Activated T-helper 2 cell treated with anti-CD3 and anti-CD28 coated beads, Interferon-gamma antibody, Interleukin-2, Interleukin-4, amounts not matched to agents 10 μg/mL and 5 μg/mL and 100 μg/mL, durations not matched to agents 14 hours and 24 hours and 36 hours (primary cell): ENCODE results near the gene IFT122. TPM values are rescaled to one million over a fixed set of nuclear protein-coding genes. Genes with fewer than 3 reads are reported as not detected.

Experiments used
- DNase-seq: peaks from one replicate; pipeline ENCODE4 v3.0.0; 2021; ENCODE audit warnings: low spot score
- H3K27ac Mint-ChIP-seq: one replicate; pipeline ENCODE4 v1.8.0; 2021; ENCODE audit warnings: mixed read lengths
- H3K27me3 Mint-ChIP-seq: one replicate; pipeline ENCODE4 v1.8.0; 2021; ENCODE audit warnings: low read depth, mixed read lengths
- H3K36me3 Mint-ChIP-seq: one replicate; pipeline ENCODE4 v1.8.0; 2021; ENCODE audit warnings: low read depth, mixed read lengths
- H3K4me1 Mint-ChIP-seq: one replicate; pipeline ENCODE4 v1.8.0; 2021; ENCODE audit warnings: low read depth, mixed read lengths
- H3K4me3 Mint-ChIP-seq: one replicate; pipeline ENCODE4 v1.8.0; 2021; ENCODE audit warnings: low read depth, mild to moderate bottlenecking, moderate library complexity, mixed read lengths
- H3K9me3 Mint-ChIP-seq: one replicate; pipeline ENCODE4 v1.8.0; 2021; ENCODE audit warnings: mixed read lengths
- intact Hi-C: fragments of 100-400 bp; cut with micrococcal nuclease; formaldehyde crosslinking; loops from one replicate; pipeline ENCODE4 v1.15.1; 2023
- total RNA-seq: library from RNA; stranded (reverse); gene quantifications from 2 replicates; pipeline ENCODE4 v1.2.3, GENCODE V29; 2022

IFT122 gene
- total RNA-seq, 1 donor from 2014 or later: 15.7 TPM

- Mint-ChIP-seq H3K4me1 (peaks cover 9% of the 10 kb centered on the region), H3K4me3 (no peak overlapping the region), H3K27me3 (peaks cover 10% of the 10 kb centered on the region), H3K27ac (no peak overlapping the region), H3K9me3 (no peaks in the 10 kb centered on the region), H3K36me3 (no peaks in the 10 kb centered on the region)
- intact Hi-C loops: no loop called here
- DNase-seq: no peak
Observed at GRCh38 chr3:129553171-129553570, 113.1 kb downstream of the IFT122 start.

GRCh38 chr3:129553719-129554118 lies 113.7 kb downstream of the IFT122 start:
- H3K36me3 Mint-ChIP-seq: no peaks in the 10 kb centered on the region
- no peak for DNase-seq
- H3K4me3 Mint-ChIP-seq: no peak overlapping the region
- no peaks in the 10 kb centered on the region for H3K9me3 Mint-ChIP-seq
- intact Hi-C loops: no loop called here
- peaks cover 9% of the 10 kb centered on the region for H3K4me1 Mint-ChIP-seq
- H3K27ac Mint-ChIP-seq: no peak overlapping the region
- H3K27me3 Mint-ChIP-seq: peaks cover 10% of the 10 kb centered on the region

GRCh38 chr3:129554356-129555152 lies 114.5 kb downstream of the IFT122 start:
- no peaks in the 10 kb centered on the region for H3K9me3 Mint-ChIP-seq
- H3K4me1 Mint-ChIP-seq: peaks cover 9% of the 10 kb centered on the region

GRCh38 chr3:129555153-129555550 lies 115.1 kb downstream of the IFT122 start:
- Mint-ChIP-seq H3K27ac (no peak overlapping the region), H3K4me1 (peaks cover 9% of the 10 kb centered on the region), H3K27me3 (peaks cover 10% of the 10 kb centered on the region), H3K4me3 (no peak overlapping the region), H3K9me3 (no peaks in the 10 kb centered on the region), H3K36me3 (no peaks in the 10 kb centered on the region)
- DNase-seq: no peak
- intact Hi-C loops: no loop called here

More at GRCh38 chr3:129554356-129555152, 114.5 kb downstream of the IFT122 start:
- H3K27ac Mint-ChIP-seq: no peak overlapping the region
- DNase-seq: no peak
- H3K4me3 Mint-ChIP-seq: no peak overlapping the region
- no peaks in the 10 kb centered on the region for H3K36me3 Mint-ChIP-seq
- H3K27me3 Mint-ChIP-seq: peaks cover 10% of the 10 kb centered on the region
- intact Hi-C loops: no loop called here

GRCh38 chr3:129555616-129556357 lies 115.8 kb downstream of the IFT122 start:
- DNase-seq: no peak
- Mint-ChIP-seq H3K4me3 (no peak overlapping the region), H3K4me1 (peaks cover 9% of the 10 kb centered on the region), H3K27ac (no peak overlapping the region), H3K9me3 (no peaks in the 10 kb centered on the region), H3K36me3 (no peaks in the 10 kb centered on the region), H3K27me3 (peaks cover 10% of the 10 kb centered on the region)
- intact Hi-C loops: no loop called here

- Mint-ChIP-seq H3K9me3 (no peaks in the 10 kb centered on the region), H3K36me3 (no peaks in the 10 kb centered on the region), H3K4me1 (peaks cover 9% of the 10 kb centered on the region), H3K27ac (no peak overlapping the region), H3K27me3 (peaks cover 9% of the 10 kb centered on the region), H3K4me3 (no peak overlapping the region)
- intact Hi-C loops: no loop called here
- no peak for DNase-seq
Observed at GRCh38 chr3:129556358-129556695, 116.3 kb downstream of the IFT122 start.

GRCh38 chr3:129556890-129557547 lies 117.0 kb downstream of the IFT122 start:
- no peaks in the 10 kb centered on the region for H3K36me3 Mint-ChIP-seq
- peaks cover 9% of the 10 kb centered on the region for H3K4me1 Mint-ChIP-seq
- DNase-seq: no peak
- intact Hi-C loops: no loop called here
- H3K9me3 Mint-ChIP-seq: no peaks in the 10 kb centered on the region
- peaks cover 6% of the 10 kb centered on the region for H3K27me3 Mint-ChIP-seq
- no peak overlapping the region for H3K27ac Mint-ChIP-seq
- no peak overlapping the region for H3K4me3 Mint-ChIP-seq

- H3K36me3 Mint-ChIP-seq: no peaks in the 10 kb centered on the region
- no peak overlapping the region for H3K27ac Mint-ChIP-seq
- DNase-seq: no peak
- H3K27me3 Mint-ChIP-seq: peaks cover 6% of the 10 kb centered on the region
- no peaks in the 10 kb centered on the region for H3K9me3 Mint-ChIP-seq
- H3K4me3 Mint-ChIP-seq: no peak overlapping the region
- intact Hi-C loops: no loop called here
- peaks cover 9% of the 10 kb centered on the region for H3K4me1 Mint-ChIP-seq
Observed at GRCh38 chr3:129557548-129557894, 117.5 kb downstream of the IFT122 start.

GRCh38 chr3:129558081-129558771 lies 118.2 kb downstream of the IFT122 start:
- no peaks in the 10 kb centered on the region for H3K36me3 Mint-ChIP-seq
- no peak overlapping the region for H3K4me3 Mint-ChIP-seq
- no peaks in the 10 kb centered on the region for H3K9me3 Mint-ChIP-seq
- no peak overlapping the region for H3K27ac Mint-ChIP-seq
- peaks cover 9% of the 10 kb centered on the region for H3K4me1 Mint-ChIP-seq
- no peak for DNase-seq
- H3K27me3 Mint-ChIP-seq: peaks cover 6% of the 10 kb centered on the region
- intact Hi-C loops: no loop called here

- no peak overlapping the region for H3K4me3 Mint-ChIP-seq
- no peaks in the 10 kb centered on the region for H3K36me3 Mint-ChIP-seq
- DNase-seq: no peak
- H3K27me3 Mint-ChIP-seq: peaks cover 4% of the 10 kb centered on the region
- H3K4me1 Mint-ChIP-seq: peaks cover 5% of the 10 kb centered on the region
- intact Hi-C loops: no loop called here
- no peaks in the 10 kb centered on the region for H3K9me3 Mint-ChIP-seq
- H3K27ac Mint-ChIP-seq: no peak overlapping the region
Observed at GRCh38 chr3:129558772-129559564, 118.9 kb downstream of the IFT122 start.

- DNase-seq: no peak
- Mint-ChIP-seq H3K36me3 (no peaks in the 10 kb centered on the region), H3K27me3 (no peaks in the 10 kb centered on the region), H3K27ac (no peak overlapping the region), H3K4me1 (no peaks in the 10 kb centered on the region), H3K4me3 (no peak overlapping the region), H3K9me3 (no peaks in the 10 kb centered on the region)
- intact Hi-C loops: no loop called here
Observed at GRCh38 chr3:129559565-129560079, 119.6 kb downstream of the IFT122 start.

GRCh38 chr3:129560269-129560787 lies 120.3 kb downstream of the IFT122 start:
- no peaks in the 10 kb centered on the region for H3K4me1 Mint-ChIP-seq
- no peaks in the 10 kb centered on the region for H3K9me3 Mint-ChIP-seq
- DNase-seq: no peak
- H3K27ac Mint-ChIP-seq: no peak overlapping the region
- intact Hi-C loops: no loop called here
- H3K36me3 Mint-ChIP-seq: no peaks in the 10 kb centered on the region
- no peak overlapping the region for H3K4me3 Mint-ChIP-seq
- no peaks in the 10 kb centered on the region for H3K27me3 Mint-ChIP-seq
